Right ventricle myocardium superior (tissue), 1 donor: ENCODE measurements around the gene CCDC88A. TPM values are rescaled to one million over a fixed set of nuclear protein-coding genes. Genes with fewer than 3 reads are reported as not detected.
"Not testable (repeated sequence)": the region's sequence is repeated elsewhere in the genome, so short reads cannot be mapped to it uniquely, and the experiment has no call there.

Experiments
- ATAC-seq: fragments of 200-7000 bp; cut with Tn5 transposase; one replicate; pipeline ENCODE4 v1.9.1; 2020; ENCODE audit warnings: mild to moderate bottlenecking; ENCODE audit not compliant: poor library complexity
- DNase-seq: peaks from one replicate; pipeline ENCODE4 v3.0.0-alpha.2; 2020
- intact Hi-C: fragments of 100-400 bp; cut with DNase I; formaldehyde crosslinking; loops from one replicate; pipeline ENCODE4 v1.11.2; 2022
- long read RNA-seq: library from polyadenylated mRNA; unstranded; transcript quantifications from one replicate; pipeline ENCODE4 v2.0.0, GENCODE V29; 2021
- total RNA-seq: library from RNA; stranded (reverse); fragmentation: NEBNext Ultra II Directional; extraction: Animal tissue kit (Norgen Biotek cat#: 25700); gene quantifications from one replicate; pipeline ENCODE4 v1.2.1, GENCODE V29; 2021
- donor health status: DM: no; HTN: yes; CAD: no; lungs with severe emphysema.

CCDC88A gene, protein sequence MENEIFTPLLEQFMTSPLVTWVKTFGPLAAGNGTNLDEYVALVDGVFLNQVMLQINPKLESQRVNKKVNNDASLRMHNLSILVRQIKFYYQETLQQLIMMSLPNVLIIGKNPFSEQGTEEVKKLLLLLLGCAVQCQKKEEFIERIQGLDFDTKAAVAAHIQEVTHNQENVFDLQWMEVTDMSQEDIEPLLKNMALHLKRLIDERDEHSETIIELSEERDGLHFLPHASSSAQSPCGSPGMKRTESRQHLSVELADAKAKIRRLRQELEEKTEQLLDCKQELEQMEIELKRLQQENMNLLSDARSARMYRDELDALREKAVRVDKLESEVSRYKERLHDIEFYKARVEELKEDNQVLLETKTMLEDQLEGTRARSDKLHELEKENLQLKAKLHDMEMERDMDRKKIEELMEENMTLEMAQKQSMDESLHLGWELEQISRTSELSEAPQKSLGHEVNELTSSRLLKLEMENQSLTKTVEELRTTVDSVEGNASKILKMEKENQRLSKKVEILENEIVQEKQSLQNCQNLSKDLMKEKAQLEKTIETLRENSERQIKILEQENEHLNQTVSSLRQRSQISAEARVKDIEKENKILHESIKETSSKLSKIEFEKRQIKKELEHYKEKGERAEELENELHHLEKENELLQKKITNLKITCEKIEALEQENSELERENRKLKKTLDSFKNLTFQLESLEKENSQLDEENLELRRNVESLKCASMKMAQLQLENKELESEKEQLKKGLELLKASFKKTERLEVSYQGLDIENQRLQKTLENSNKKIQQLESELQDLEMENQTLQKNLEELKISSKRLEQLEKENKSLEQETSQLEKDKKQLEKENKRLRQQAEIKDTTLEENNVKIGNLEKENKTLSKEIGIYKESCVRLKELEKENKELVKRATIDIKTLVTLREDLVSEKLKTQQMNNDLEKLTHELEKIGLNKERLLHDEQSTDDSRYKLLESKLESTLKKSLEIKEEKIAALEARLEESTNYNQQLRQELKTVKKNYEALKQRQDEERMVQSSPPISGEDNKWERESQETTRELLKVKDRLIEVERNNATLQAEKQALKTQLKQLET (N-terminal part only)
- total RNA-seq: 19.4 TPM
- long read RNA-seq, full-length matches to known transcripts: 1 of 6 reads
- long read RNA-seq, partial matches to known transcripts: 3 of 6 reads
- long read RNA-seq, other reads (novel, unspliced or antisense): 2 of 6 reads

DNA sequence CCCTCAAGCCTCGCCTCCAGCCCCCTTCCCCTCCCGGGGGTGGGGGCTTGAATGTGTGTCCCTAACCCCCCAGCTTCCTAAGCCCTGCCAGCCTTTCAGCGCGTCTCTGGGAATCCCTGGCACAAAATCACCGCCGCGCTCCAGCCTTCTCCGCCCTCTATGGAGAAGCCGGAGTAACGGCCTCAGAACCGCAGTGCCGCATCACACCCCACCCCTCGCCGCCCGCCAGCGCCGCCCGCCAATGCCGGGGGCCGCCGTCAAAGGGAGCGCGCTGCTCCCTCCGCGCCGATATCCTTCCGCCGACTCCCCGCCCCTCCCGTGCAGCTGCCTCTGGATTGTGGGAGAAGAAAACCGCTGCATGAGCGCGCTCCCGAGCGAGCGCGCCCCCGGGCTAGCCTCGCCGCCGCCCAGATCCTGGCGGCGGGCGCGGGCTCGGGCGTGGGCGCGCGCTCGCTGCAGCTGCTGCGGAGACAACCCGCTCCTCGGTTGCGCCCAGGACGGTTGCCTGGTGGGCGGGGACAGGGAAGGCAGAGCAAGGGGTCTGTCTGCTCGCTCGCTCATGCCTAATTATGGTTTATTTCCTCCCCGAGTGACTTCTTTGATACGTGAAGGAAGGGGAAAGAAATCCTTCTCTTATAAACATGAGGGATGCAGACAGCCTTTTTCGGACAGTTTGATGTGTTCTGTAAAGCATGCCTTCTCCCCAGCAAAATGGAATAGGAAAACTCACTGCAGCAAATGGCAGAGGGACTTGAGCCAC lies at the start of gene CCDC88A:
TSS of gene CCDC88A (minus strand) at position 178 of the 760 bp plus-strand sequence. CDS start 777 bp downstream, outside the sequence.
- ATAC-seq: peak; percentile 98
- intact Hi-C loops: no loop called here

DNA sequence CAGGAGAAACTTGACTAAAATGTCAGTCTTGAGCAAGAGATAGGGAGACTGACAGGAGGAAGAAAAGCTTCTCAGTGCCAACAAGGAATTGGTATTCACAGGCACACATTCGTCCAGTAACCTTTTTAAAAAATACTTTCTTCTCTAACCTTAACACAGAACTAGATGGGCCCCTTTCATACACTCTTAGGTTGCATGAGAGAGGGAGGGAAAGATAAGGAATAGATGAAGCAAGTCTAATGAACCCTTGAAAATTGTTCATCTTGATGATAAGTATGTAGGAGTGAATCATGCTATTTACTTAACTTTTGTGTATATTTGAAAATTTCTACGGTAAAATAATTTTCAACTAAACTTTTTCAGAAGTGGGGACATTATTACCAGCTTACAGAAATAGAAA lies 42.0 kb upstream of the CCDC88A start:
- intact Hi-C loops: no loop called here
- ATAC-seq: no peak
- DNase-seq: no peak

More for the DNA sequence above, at the start of gene CCDC88A:
- DNase-seq: peak; percentile 97

DNA sequence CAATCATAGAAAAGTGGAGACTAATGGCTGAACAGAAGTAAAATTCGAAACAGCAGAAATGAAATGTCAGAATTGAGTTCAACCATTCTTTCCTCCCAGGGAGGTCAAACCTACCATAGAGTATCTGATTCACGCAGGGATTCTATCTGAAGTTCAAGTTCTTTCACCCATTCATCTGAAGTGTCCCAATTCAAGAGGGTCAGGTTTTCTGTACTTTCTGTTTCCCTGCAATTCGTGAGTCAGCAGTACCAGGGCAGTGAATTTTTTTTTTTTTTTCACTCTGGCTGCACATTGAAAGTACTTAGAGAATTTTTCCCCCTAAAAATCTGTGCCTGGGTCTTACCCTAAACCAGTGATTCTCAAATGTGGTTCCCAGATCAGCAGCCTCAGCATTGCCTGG lies 40.9 kb upstream of the CCDC88A start:
- intact Hi-C loops: no loop called here
- DNase-seq (no peak), ATAC-seq (no peak)

DNA sequence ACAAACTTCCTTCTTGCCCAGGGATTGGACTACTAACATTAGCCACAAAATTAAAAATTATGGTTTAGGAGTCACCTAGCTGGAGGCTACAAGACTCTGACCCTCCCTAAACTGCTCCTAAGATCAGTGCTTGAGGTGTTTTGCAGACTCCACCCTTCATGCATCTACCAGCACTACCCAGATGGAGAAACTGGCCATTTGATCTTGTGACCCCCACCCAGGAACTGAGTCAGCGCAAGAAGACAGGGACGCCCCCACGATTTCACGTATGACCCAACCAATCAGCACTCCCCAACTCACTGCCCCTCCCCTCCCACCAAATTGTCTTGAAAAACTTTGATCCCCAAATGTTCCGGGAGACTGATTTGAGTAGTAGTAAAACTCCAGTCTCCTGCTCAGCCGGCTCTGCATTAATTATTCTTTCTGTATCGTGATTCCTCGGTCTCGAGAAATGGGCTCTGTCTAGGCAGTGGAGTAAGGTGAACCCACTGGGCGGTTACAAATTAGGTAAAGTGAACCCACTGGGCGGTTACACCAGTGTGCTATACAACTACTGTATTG lies 40.1 kb upstream of the CCDC88A start:
- ATAC-seq (no peak), DNase-seq (no peak)
- intact Hi-C loops: no loop called here

DNA sequence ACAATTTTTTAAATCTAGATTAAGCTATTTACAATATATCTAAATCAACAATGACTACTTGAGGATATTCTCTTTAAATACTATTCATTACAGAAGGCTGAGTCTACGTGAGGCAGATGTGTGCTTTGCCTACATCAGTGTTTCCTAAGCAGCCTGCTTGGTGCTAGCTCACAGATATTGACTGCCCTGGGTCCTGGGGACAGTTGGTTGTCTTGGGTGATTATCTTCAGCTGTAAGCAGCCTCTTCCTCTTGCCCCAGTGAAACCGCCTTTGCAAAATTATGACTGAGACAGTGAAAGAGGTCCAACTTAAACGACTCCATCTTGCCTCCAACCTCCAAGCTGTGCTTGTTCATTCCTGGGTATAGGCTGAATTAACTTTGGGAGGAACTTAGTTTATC lies 39.6 kb upstream of the CCDC88A start:
- no peak for ATAC-seq
- intact Hi-C loops: no loop called here
- no peak for DNase-seq

DNA sequence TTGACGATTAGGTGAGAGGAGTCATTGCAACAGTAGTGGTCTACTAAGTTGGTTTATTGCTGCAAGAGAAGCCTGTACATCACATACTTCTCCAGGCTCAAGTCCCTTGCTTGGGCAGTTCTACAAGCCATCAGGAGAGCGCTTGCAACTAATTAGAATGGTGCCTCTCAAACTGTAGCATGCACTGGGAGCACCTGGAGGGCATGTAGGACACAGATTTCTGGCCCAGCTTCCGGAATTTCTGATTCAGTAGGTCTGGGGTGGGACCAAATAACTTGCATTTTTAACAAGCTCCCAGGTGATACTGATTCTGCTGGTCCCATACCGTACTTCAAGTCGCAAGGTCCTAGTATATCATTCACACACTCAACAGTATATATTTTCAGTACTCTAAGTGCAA lies 34.5 kb upstream of the CCDC88A start:
- ATAC-seq: no peak
- intact Hi-C loops: no loop called here

DNA sequence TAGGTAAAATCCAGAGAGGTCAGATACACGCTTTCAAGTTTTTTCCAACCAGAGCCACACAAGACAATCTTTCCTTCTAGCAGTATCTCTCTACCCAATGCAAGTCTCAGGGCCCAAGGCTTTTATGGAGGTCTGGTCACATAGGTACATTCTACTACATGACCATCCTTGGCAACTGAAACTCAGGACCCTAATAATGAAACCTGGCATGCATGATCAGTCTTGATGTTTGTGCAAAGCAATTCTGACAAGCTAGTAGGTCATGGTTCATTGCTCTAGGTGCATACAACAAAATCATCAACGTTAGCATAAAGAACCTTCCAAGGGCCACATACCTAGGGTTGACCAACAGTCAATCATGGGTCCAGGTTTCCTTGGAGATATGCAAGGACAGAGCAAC lies 33.2 kb upstream of the CCDC88A start:
- intact Hi-C loops: no loop called here
- ATAC-seq: no peak
- no peak for DNase-seq

More for the DNA sequence above, 34.5 kb upstream of the CCDC88A start:
- no peak for DNase-seq

DNA sequence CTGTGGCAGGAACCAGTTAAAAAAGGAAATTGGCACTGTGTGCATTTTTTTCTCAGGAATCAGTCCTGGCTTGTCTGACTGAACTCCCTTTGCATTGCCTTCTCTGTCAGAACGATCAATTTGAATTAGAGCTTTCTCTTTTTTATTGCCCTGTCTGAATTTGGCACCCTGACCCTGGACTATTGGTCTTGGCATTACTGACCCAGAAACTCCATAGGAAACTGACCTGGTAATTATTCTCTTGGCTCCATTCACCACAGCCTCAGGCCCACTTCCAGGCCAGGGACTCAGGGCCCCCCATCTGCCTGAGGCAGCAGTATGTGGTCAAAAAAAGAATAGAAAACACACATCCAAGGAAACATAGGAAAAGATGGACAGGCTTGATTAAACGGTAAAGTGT lies 32.0 kb upstream of the CCDC88A start:
- intact Hi-C loops: no loop called here
- ATAC-seq: no peak
- no peak for DNase-seq

DNA sequence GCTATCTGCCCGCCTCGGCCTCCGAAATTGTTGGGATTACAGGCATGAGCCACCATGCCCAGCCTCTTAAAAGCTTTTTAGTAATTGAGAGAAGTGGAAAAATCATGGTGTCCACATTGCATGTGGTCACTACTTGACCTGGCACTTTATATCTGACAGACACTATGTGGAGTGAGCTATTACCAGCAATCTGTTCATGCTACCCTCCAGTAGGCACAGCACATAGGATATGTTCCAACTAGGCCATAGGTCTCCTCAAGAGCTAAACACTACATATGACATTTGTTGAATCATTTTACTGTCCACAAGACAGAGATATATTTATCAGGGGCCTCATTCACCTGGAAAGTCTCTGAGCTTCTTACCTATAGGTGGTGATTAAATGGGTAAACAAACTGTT lies 30.4 kb upstream of the CCDC88A start:
- DNase-seq, intact Hi-C loops: not testable (repeated sequence)
- peak; percentile 67 for ATAC-seq

DNA sequence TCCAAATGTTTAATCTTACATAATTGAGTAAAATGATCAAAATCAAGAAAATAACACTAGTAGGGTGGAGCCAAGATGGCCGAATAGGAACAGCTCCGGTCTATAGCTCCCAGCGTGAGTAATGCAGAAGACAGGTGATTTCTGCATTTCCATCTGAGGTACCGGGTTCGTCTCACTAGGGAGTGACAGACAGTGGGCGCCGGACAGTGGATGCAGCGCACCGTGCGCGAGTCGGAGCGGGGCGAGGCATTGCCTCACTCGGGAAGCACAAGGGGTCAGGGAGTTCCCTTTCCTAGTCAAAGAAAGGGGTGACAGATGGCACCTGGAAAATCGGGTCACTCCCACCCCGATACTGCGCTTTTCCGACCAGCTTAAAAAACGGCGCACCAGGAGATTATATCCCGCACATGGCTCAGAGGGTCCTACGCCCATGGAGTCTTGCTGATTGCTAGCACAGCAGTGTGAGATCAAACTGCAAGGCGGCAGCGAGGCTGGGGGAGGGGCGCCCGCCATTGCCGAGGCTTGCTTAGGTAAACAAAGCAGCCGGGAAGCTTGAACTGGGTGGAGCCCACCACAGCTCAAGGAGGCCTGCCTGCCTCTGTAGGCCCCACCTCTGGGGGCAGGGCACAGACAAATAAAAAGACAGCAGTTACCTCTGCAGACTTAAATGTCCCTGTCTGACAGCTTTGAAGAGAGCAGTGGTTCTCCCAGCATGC lies 22.5 kb upstream of the CCDC88A start:
- intact Hi-C loops, DNase-seq, ATAC-seq: not testable (repeated sequence)

DNA sequence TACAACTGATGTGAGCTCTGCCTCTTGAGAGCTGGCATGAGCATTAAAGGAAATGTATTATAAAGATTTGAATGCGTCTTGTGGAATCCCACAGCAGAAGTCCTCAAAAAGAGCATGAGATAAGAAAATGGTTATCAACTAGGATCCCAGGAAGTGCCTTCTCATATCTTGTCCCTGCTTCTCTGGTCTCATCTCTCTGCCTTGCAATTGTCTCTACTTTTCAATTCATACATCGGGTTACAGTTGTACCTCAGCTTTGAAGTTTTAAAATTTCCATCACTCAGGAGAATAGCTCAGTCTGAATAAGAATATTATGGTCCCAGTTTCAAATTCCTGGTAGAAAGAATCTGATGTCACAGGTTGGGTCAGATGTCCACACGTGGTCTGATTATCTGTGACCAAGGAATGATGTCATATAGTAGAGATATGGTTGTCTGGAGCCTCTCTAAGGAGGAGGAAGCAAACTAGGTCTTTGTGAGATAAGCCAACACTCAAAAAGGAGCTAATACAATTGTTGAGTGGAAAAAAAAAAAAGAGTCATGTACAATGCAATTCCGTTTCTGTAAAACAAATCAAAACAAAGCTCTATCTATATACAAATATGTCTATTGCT lies 21.7 kb upstream of the CCDC88A start:
- DNase-seq (no peak), ATAC-seq (no peak)
- intact Hi-C loops: no loop called here

DNA sequence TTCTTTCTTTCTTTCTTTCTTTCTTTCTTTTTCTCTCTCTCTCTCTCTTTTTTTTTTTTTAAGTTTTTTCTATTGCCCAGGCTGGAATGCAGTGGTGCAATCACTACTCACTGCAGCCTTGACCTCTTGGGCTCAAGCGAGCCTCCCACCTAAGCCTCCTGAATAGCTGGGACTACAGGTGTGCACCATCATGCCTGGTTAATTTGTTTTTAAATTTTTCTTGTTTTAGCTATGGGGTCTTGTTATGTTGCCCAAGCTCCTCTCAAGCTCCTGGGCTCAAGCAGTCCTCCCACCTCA lies 19.4 kb upstream of the CCDC88A start:
- no peak for ATAC-seq
- intact Hi-C loops: no loop called here
- DNase-seq: no peak

DNA sequence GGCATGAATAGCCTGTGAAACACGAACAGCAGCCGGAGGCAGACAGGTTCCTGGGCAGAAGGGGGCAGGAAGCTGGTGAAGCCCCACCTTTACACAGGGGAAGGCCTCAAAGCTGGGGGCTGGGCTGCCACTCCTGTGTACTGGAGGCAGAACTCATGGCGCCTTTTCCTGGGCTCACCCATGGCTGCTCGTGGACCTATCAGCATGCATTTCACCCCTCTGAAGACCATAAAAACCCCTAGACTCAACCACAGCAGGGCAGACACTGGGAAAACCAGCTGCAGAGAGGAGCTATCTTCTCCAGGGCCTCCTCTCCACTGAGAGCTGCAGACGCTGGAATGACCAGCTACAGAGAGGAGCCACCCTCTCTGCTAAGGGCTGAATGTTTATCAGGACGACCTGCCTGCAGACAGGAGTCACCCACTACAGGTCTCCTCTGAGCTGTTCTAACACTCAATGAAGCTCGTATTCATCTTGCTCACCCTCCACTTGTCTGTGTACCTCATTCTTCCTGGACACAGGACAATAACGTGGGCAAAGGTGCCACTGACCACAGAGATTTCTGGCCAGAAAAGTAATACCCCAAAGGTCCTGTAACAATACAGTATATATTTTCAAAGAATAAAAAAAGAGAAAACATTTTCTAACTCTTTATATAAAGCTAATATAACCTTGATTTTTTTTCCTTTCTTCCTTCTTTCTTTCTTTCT lies 18.9 kb upstream of the CCDC88A start:
- DNase-seq: no peak
- intact Hi-C loops: no loop called here
- no peak for ATAC-seq

DNA sequence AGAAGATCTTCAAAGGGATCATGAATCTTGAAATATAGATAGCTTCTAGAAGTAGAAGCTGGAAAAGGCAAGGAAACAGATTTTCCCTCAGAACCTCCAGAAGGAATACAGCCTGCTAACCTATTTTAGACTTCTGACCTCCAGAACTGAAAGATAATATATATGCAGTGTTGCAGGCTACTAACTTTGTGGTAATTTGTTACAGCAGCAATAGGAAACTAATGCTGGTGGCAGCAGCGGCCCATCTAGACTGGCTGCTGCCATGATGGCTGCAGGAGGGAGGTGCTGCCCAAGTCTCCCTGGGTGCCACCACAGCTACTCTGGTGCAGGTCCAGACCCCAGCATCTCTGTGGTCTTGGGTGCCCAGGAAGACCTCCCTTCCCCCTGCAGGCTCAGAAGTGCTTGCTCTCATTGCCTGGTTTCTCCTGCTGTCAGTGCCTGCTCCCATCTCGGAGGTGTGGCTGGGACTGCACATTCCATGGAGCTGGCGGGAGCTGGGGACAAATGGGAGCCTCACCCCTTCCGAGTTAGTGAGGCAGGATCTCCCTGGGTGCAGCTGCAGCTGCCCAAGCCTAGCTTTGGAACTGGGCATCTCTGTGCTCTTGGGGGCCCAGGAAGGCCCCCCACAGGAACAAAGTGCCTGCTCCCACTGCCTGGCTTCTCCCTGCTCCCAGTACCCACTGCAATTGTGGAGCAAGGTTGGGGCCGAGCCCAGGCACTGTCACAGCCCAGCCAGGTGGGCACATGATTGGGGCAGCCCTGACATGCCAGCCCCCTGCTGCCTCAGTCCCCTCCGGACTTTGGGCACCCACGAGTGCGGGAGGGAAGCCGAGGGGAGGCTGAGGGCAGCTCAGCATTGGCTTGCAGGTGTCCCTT lies 18.1 kb upstream of the CCDC88A start:
- ATAC-seq (no peak), DNase-seq (no peak)
- intact Hi-C loops: no loop called here

DNA sequence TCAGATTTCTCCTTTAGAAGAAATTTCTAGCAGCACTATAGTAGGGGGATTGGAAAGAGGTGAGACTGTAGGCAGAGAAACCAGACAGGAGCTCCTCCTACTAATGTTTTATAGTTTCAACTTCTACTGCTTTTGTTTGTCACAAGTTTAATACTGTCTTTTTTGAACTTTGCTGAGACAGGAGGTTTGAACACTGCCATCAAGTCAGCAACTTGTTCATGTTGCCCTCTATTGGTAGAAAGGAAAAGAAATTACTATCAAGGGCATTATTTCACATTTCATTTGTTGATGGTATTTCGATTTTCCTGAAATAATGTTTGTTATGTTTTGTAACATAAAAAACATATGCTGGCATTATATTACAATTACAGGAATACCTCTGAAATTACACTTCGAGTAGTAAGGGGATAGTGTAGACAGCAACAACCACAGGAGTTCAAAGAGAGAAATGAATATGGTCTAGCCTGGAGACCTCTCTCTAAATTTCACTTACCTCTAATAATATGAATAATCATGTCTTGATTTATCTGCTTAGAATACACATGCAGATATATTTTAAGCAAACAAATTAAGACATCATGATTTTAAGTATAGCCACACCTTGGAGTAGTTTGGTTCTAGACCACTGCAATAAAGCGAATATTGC lies 12.4 kb upstream of the CCDC88A start:
- intact Hi-C loops: no loop called here
- DNase-seq (no peak), ATAC-seq (peak; percentile 65)
